Ovary (tissue), 3 donors: ENCODE data around the gene SIRT3.
"Not testable (repeated sequence)": the region's sequence is repeated elsewhere in the genome, so short reads cannot be mapped to it uniquely, and the experiment has no call there.

Source experiments
- EP300 ChIP-seq: sonication (generic); formaldehyde crosslinking; IDR thresholded peaks from one replicate; pipeline ENCODE4 v1.6.1; 2017; ENCODE audit warnings: antibody characterized with exemption
- TF ChIP-seq, protein P1 (sequence below), 3 donors: fragments of 450-650 bp in 2 of 3; fragments of 200-600 bp in 1 of 3; IDR thresholded peaks; one replicate each; pipeline versions ENCODE4 v1.5.1 to v1.8.0; 2016 to 2022; ENCODE audit warnings: antibody characterized with exemption in 3 of 3, mild to moderate bottlenecking in 1 of 3
- donor health status: DM: no; HTN: no; CAD: no.

DNA sequence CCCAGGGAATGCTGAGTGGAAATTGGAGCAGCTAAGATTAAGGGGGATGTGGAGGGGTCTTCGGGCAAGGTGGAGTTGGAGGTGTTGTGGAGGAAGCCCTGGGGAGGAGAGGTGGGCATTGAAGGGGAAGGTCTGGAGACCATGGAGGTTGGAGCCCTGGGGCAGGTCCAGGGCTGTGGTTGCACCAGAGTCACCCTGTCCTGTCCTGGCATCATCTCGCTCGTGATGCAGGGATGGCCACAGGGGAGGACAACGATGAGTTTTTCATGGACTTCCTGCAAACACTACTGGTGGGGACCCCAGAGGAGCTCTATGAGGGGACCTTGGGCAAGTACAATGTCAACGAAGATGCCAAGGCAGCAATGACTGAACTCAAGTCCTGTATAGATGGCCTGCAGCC is 42.7 kb downstream of the SIRT3 start:
- TF ChIP-seq, protein P1, sequence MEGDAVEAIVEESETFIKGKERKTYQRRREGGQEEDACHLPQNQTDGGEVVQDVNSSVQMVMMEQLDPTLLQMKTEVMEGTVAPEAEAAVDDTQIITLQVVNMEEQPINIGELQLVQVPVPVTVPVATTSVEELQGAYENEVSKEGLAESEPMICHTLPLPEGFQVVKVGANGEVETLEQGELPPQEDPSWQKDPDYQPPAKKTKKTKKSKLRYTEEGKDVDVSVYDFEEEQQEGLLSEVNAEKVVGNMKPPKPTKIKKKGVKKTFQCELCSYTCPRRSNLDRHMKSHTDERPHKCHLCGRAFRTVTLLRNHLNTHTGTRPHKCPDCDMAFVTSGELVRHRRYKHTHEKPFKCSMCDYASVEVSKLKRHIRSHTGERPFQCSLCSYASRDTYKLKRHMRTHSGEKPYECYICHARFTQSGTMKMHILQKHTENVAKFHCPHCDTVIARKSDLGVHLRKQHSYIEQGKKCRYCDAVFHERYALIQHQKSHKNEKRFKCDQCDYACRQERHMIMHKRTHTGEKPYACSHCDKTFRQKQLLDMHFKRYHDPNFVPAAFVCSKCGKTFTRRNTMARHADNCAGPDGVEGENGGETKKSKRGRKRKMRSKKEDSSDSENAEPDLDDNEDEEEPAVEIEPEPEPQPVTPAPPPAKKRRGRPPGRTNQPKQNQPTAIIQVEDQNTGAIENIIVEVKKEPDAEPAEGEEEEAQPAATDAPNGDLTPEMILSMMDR (IDR thresholded peaks at IDR 0.05) = not testable (repeated sequence)
- TF ChIP-seq EP300 = not testable (repeated sequence)
